Measurements from ENCODE around the gene CHCHD6.

Gene CHCHD6

GRCh38 chr3:126672741-126673140 is 31.3 kb upstream of the CHCHD6 start:
- TF ChIP-seq, protein P1, sequence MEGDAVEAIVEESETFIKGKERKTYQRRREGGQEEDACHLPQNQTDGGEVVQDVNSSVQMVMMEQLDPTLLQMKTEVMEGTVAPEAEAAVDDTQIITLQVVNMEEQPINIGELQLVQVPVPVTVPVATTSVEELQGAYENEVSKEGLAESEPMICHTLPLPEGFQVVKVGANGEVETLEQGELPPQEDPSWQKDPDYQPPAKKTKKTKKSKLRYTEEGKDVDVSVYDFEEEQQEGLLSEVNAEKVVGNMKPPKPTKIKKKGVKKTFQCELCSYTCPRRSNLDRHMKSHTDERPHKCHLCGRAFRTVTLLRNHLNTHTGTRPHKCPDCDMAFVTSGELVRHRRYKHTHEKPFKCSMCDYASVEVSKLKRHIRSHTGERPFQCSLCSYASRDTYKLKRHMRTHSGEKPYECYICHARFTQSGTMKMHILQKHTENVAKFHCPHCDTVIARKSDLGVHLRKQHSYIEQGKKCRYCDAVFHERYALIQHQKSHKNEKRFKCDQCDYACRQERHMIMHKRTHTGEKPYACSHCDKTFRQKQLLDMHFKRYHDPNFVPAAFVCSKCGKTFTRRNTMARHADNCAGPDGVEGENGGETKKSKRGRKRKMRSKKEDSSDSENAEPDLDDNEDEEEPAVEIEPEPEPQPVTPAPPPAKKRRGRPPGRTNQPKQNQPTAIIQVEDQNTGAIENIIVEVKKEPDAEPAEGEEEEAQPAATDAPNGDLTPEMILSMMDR (conservative IDR thresholded peaks at IDR 0.05), result no peak
- no peak overlapping the region for H3K27ac ChIP-seq

DNA sequence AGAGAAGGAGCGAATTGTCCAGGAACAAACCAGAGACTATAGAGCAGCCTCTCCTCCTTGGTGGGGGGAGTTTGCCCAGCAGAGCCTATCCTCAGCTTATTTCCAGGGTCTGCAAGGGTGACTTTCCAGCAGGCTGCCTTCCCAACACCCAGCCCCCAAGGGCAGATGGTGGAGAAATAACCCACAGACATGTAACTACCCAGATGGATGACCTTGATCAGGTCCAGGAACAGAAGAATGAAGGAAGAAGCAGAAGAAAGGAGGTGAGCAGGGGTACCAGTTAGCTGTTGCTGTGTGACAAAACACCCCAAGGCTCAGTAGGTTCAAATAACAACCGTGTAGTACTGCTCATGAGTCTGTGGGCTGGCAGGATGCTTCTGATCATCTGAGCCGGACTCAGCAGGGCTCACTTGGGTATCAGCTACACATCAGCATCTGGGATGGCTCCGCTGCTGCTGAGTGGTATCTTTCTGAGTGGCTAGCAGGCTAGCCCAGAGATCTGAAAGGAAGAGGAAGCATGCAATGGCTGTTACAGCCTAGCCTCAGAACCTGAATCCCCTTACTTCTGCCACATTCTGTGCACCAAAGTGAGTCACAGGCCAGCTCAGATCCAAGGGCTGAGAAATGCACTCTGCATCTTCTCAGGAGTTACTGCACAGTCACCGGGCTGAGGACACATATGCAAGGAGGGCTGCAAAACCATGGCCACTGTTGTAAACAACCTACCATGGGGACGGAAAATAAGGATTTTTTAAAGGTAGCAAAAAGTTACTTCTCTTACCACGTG is 26.9 kb upstream of the CHCHD6 start:
- TF ChIP-seq, protein P1 (conservative IDR thresholded peaks at IDR 0.05), result no peak
- H3K27ac ChIP-seq, result no peak overlapping the region

GRCh38 chr3:126677862-126678503 is 26.1 kb upstream of the CHCHD6 start:
- TF ChIP-seq, protein P1 (conservative IDR thresholded peaks at IDR 0.05), result no peak
- H3K27ac ChIP-seq, result no peak overlapping the region

DNA sequence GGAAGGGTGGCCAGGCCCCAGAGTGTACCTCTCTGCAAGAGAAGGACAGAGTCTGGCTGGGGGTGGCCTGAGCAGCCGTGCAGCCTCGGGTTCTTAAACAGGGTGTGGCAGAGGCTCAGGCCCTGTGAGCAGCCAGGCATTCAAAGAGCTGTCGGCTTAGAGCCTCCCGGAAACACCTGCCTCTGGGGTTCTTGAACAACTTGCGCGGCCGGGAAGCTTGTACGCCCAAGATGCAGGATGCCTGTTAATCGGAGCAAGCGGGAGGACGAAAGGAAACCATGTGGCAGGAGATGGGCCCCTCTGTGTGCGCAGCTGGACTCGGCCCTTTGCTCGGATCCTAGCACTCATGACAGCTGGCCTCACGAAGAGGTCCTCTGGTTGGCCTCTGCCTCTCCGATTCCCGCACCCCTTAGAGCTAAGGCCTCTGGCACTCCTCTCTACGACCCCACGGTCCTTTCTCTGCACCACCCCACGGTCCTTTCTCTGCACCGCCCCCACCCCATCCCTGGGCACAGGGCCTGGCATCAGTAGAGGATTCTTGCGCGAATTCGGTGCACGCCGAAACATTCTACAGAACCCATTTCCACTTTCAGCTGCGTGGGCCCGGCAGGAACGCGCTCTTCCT is 25.2 kb upstream of the CHCHD6 start:
- H3K27ac ChIP-seq, result no peak overlapping the region
- TF ChIP-seq, protein P1 (conservative IDR thresholded peaks at IDR 0.05), result no peak

- 0 out of 2 replicates have a peak overlapping the region, but pooled peaks have one; percentile 16 for H3K27ac ChIP-seq
- TF ChIP-seq, protein P1 (conservative IDR thresholded peaks at IDR 0.05), result peak; percentile 94
Observed at GRCh38 chr3:126679318-126679751, 24.7 kb upstream of the CHCHD6 start.

DNA sequence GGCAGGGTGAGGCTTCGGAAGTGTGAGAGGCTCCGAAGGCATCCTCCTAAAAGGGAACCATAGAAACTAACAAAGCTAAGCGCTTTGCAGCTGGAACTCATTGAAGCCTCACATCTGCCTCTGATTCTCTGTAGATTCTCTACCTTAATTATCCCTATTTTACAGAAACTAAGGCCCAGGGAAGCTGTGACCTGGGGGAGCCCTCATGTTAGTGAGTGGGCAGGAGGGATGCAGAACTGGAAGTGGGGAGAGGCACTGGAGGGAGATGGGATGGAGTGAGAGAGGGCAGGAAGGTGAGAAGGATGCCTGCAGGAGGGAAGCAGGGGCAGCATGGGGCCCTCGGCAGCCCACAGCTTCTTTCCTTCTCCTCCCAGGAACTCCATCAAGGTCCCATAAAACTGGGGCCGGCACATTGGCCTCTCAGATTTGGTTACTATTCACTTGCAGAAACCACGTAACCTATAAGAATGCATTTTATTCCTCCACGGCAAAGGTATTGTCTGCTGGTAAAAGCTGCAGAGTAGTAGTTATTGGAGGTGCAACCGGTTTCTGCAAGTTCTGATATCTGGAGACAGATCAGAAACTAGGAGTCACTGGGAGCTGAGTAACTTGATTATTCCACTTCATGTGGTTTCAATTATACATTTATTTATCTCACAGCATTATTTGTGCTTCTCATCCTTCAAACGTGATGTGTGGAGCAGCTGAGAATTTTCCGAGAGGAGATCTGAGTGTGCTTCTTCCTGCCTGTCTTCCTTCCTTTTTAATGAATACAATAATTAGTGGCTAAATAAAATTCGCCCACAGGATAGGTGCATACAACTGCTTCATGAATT is 24.0 kb upstream of the CHCHD6 start:
- H3K27ac ChIP-seq, result 0 out of 2 replicates have a peak overlapping the region, but pooled peaks have one; percentile 16
- TF ChIP-seq, protein P1 (conservative IDR thresholded peaks at IDR 0.05), result no peak
